HL-60 (cell line): ENCODE measurements around the gene PPP1R8.

Experiments used
- POLR2AphosphoS5 ChIP-seq: IDR thresholded peaks from 2 replicates; pipeline ENCODE4 v1.6.1; 2012; ENCODE audit warnings: low read depth
- TF ChIP-seq, protein P1 (sequence below): IDR thresholded peaks from one replicate; pipeline ENCODE4 v1.5.1; 2011; ENCODE audit warnings: low read length, control low read depth, inconsistent platforms; ENCODE audit not compliant: insufficient read depth

DNA sequence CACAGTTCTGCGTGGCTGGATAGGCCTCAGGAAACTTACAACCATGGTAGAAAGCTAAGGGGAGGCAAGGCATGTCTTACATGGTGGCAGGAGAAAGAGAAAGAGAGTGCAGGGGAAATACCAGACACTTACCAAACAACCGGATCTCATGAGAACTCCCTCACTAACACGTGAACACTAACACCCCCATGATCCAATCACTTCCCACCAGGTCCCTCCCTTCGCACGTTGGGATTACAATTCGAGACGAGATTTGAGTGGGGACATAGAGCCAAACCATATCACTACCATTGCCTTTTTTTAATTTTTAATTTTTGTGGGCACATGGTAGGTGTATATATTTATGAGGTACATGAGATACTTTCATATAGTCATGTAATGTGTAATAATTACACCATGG, 23.8 kb upstream of the PPP1R8 start:
- TF ChIP-seq, protein P1, sequence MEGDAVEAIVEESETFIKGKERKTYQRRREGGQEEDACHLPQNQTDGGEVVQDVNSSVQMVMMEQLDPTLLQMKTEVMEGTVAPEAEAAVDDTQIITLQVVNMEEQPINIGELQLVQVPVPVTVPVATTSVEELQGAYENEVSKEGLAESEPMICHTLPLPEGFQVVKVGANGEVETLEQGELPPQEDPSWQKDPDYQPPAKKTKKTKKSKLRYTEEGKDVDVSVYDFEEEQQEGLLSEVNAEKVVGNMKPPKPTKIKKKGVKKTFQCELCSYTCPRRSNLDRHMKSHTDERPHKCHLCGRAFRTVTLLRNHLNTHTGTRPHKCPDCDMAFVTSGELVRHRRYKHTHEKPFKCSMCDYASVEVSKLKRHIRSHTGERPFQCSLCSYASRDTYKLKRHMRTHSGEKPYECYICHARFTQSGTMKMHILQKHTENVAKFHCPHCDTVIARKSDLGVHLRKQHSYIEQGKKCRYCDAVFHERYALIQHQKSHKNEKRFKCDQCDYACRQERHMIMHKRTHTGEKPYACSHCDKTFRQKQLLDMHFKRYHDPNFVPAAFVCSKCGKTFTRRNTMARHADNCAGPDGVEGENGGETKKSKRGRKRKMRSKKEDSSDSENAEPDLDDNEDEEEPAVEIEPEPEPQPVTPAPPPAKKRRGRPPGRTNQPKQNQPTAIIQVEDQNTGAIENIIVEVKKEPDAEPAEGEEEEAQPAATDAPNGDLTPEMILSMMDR = no peak
- no peak for TF ChIP-seq POLR2AphosphoS5
